ENCODE data around the gene ULK4.
"Not testable (repeated sequence)": the region's sequence is repeated elsewhere in the genome, so short reads cannot be mapped to it uniquely, and the experiment has no call there.

Gene ULK4

DNA sequence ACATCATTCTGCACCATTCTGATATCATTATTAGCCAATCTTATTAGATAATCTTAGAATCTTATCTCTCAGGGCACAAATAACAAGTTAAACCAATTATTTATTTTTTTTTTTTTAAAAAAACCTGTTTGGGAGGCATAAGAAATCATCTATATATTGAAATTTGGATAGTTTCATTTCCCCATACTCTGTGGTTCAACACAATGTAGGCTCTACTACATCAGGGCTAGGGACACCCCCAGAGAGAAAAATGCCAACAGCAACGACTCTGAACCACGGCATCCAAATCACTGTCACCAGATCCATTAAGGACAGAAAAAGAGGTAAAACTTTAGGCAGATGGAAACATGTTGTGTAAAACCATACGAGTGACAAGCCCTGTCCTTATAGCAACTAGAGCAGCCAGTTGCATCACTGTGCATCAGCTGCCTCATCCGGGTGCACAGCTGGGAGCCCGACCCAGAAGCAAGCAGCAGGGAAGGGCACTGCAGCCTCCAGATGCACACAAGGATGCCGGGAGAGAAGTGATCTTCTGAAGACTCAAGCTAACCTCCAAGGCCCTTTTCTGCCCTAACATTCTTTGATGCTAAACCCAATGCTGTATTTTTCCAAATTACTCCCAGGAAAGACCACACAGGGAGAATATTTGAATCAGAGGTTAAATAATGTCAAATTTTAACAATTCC lies 381.5 kb downstream of the ULK4 start:
- DNase-seq (ENCODE audit: low read depth in 3 of 3) = no peak

GRCh38 chr3:41579861-41580260 lies 382.0 kb downstream of the ULK4 start:
- no peak for DNase-seq (ENCODE audit: low read depth in 3 of 3)

- no peak for DNase-seq (ENCODE audit: low read depth in 3 of 3)
Observed at GRCh38 chr3:41578798-41579197, 383.1 kb downstream of the ULK4 start.

GRCh38 chr3:41575724-41576123 lies 386.2 kb downstream of the ULK4 start:
- no peak for DNase-seq (ENCODE audit: low read depth in 3 of 3)

GRCh38 chr3:41574900-41575299 lies 387.0 kb downstream of the ULK4 start:
- no peak for DNase-seq (ENCODE audit: low read depth in 3 of 3)

DNA sequence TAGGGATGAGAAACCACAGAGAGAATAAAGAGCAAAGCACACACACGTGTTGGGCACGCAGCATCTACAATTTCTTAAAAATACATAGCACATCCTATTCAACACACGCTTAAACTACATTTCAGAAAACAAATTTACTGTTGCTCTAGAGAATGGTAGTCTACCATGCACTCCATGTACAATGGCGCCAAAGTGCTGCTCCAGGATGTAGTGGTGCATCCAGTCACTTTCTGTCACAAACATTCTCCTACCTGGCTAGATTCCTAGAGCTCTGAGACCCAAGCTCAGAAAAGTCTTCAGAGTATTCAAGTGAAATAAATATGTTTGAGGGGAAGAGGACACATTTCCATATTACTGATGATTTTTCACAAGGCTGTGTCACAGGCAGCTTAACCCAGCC lies 388.3 kb downstream of the ULK4 start:
- DNase-seq (ENCODE audit: low read depth in 3 of 3) = no peak

GRCh38 chr3:41572092-41572491 lies 389.8 kb downstream of the ULK4 start:
- no peak for DNase-seq (ENCODE audit: low read depth in 3 of 3)

GRCh38 chr3:41569632-41570305 lies 392.1 kb downstream of the ULK4 start:
- DNase-seq (ENCODE audit: low read depth in 3 of 3) = no peak

GRCh38 chr3:41565948-41566514 lies 395.9 kb downstream of the ULK4 start:
- no peak for DNase-seq (ENCODE audit: low read depth in 3 of 3)

GRCh38 chr3:41565003-41565402 lies 396.9 kb downstream of the ULK4 start:
- no peak for DNase-seq (ENCODE audit: low read depth in 3 of 3)

GRCh38 chr3:41556245-41556644 lies 405.7 kb downstream of the ULK4 start:
- DNase-seq (ENCODE audit: low read depth in 3 of 3) = not testable (repeated sequence)

DNA sequence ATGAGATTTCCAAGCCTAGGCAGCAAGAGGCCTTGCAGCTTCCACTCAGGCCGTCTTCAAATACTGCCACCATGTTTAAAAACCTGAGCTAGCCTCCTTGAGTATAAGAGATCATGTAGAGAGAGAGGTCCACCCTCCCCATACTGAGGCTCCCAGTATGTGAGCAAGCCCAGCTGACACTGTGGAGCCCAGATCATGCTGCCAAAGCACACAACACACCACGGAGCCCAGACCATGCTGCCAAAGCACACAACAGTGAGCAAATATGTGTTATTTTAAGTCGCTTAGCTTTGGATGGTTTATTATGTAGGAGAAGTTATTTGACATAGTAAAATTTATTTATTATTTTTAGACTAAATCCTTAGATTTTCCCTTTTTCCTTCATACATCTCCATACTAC lies 428.9 kb downstream of the ULK4 start:
- DNase-seq (ENCODE audit: low read depth in 3 of 3) = no peak

DNA sequence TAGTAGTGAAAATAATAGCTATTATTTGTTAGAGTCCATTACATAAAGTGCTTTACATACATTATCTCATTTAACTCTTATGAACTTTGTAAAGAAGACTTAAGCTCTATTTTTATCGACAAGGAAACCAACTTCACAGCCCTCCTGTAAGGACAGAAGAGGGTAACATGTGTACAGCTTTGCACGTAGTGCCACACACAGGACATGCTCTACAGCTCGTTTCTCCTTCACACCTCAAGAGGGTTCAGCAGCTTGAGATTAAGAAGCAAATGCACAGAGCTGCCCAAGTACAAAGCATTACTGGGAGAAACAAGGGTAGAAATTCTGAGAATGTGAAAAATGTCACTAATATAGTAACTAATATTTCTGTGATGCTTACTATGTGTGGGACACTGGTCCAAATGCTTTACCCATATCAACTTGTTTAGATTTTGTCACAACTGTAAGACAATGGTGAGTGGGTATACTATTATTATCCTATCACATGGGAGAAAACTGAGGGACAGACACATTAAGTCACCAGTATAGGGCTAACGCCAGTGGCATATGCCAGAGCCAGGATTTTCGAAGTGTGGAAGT lies 434.8 kb downstream of the ULK4 start:
- no peak for DNase-seq (ENCODE audit: low read depth in 3 of 3)

GRCh38 chr3:41525303-41526064 lies 436.4 kb downstream of the ULK4 start:
- no peak for DNase-seq (ENCODE audit: low read depth in 3 of 3)

DNA sequence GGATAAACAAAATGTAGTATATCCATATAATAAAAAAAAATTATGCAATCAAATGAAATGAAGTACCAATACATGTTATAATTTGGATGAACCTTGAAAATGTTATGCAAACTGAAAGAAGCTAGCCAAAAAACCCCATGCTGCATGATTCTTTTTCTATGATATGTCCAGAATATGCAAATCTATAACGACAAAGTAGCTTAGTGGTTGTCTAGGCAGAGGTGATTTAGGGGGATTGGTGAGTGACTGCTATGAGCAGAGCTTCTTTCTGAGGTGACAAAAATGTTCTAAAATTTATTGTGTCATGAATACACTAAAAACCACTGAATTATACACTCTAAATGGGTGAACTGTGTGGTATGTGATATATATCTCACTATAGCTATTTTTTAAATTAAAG lies 438.0 kb downstream of the ULK4 start:
- no peak for DNase-seq (ENCODE audit: low read depth in 3 of 3)

DNA sequence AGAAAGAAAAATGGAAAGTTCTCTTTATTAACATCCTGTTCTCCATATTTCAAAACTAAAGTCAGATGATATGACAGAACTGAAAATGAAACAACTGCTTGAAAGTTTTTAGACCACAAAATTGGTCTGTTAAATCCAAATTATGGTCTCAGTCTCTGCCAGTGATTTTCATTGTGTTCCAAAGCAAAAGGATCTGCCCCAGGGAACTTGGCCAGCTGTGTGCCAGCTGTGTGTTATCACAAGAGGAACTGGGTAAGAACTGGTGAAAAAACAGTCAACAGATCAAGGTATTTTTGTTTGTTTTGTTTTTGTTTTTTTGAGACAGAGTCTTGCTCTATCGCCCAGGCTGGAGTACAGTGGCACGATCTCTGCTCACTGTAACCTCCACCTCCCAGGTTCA lies 439.3 kb downstream of the ULK4 start:
- no peak for DNase-seq (ENCODE audit: low read depth in 3 of 3)

DNA sequence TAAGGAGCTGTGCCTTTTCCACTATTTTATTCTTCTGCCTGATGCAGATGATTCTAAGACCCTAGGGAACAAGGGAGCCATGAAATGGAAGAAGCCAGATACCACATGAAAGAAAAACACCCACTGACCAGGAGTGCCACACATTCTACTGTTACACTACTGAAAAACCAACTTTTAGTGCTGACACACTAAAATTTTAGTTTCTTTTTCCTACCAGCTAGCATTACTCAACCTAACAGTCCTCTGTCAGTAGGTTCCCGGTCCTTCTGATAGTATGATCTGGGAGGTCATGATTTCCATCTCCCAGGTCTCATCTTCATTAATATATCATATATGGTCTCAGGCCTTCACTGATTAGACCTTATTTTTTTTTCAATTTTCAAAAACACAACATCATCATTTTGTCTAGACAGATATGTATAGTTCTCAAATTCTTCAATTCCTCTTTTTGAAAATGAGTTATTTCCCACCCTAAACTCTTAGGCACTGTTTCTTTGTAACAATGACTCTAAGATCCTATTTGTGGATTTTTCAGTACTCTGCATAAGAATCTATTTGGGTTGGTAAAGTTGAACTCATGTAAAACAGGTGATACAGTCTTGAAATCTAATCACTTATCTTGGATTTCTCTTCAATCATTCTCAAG lies 440.8 kb downstream of the ULK4 start:
- no peak for DNase-seq (ENCODE audit: low read depth in 3 of 3)

- DNase-seq (ENCODE audit: low read depth in 3 of 3) = no peak
Observed at GRCh38 chr3:41519746-41520145, 442.2 kb downstream of the ULK4 start.

DNA sequence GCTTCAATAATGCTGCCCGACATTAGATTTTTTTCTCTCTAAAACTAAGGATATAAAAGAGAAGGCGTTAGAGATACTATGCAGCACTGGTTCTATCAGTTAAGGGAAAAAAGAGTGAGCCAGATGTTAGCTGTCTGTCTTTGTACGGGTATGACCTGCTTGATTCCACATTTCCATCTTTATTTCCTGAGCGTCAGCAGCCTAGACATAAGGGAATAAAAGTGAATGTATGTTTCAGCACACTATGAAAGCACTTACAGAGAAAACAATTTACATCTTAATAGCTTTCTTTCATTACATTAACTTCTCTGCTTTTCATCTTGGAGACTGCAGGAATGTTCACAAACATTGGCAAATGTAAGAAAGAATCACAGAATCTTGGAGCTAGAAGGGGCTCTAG lies 443.3 kb downstream of the ULK4 start:
- DNase-seq (ENCODE audit: low read depth in 3 of 3) = no peak

DNA sequence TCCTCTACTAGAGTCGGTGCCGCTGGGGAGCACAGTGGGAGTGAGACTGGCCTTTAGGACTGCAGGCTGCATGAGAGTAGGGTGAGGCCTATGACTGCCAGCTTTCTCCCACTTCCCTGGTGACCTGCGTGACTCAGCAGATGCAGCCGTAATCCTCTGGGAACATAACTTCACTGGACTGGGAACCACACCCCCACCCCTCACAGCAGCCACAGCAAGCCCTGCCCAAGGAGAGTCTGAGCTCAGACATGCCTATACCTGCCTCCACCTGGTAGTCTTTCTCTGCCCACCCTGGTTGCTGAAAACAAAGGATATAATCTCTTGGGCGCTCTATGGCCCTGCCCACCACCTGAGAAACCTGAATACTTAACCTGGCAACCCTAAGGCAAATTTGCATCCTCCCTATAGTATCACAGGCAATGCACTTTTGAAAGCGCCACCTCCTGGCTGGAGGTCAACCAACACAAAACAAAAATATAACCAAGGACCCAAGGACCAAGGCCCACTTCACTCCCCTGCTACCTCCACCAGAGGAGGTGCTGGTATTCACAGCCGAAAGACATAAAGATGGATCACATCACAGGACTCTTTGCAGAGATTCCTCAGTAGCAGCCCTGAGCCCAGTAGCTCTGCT lies 453.7 kb downstream of the ULK4 start:
- no peak for DNase-seq (ENCODE audit: low read depth in 3 of 3)

- no peak for DNase-seq (ENCODE audit: low read depth in 3 of 3)
Observed at GRCh38 chr3:41507336-41508062, 454.4 kb downstream of the ULK4 start.

Data from stimulated activated CD4-positive, alpha-beta T cell treated with anti-CD3 and anti-CD28 coated beads, TNF-alpha, amount 100 ng/mL, for 48 hours (primary cell).